ENCODE data around the gene C1orf94.

- TF ChIP-seq CTCF (conservative IDR thresholded peaks at IDR 0.05 in 1 of 2, IDR thresholded peaks at IDR 0.05 in 1 of 2; ENCODE audit: extremely low read depth in 1 of 2, insufficient read depth in 1 of 2, low read depth in 1 of 2, low read length in 2 of 2) (no peak), EZH2 (IDR thresholded peaks at IDR 0.05; ENCODE audit: borderline replicate concordance, low read length) (no peak)
These were observed 23.5 kb upstream of the C1orf94 start for GRCh38 chr1:34153246-34153645.

Measured in mammary epithelial cell (primary cell).